SK-N-SH treated with all-trans-retinoic acid at 6 μM for 48 hours (cell line): Measurements from ENCODE around the gene TGFBRAP1.

ENCODE experiments used
- ATAC-seq: fragments of 200-7000 bp; cut with Tn5 transposase; 3 replicates; pipeline ENCODE4 v1.9.1; 2020; ENCODE audit warnings: mild to moderate bottlenecking, moderate library complexity
- ARNTL ChIP-seq: fragments of 450-650 bp; formaldehyde crosslinking; IDR thresholded peaks from 2 replicates; pipeline ENCODE4 v1.5.0; 2020; ENCODE audit warnings: low read depth, mild to moderate bottlenecking, moderate library complexity, borderline replicate concordance
- BACH2 ChIP-seq: fragments of 250-450 bp; sonication (Bioruptor Pico); IDR thresholded peaks from 2 replicates; pipeline ENCODE4 v1.9.0; 2021; ENCODE audit warnings: mild to moderate bottlenecking, borderline replicate concordance
- CREB5 ChIP-seq: fragments of 250-450 bp; sonication (Bioruptor Pico); IDR thresholded peaks from 2 replicates; pipeline ENCODE4 v1.5.1; 2020; ENCODE audit warnings: low read depth, mild to moderate bottlenecking, moderate library complexity
- CSDC2 ChIP-seq: fragments of 250-450 bp; sonication (Bioruptor Pico); IDR thresholded peaks from 2 replicates; pipeline ENCODE4 v1.5.0; 2020; ENCODE audit warnings: mild to moderate bottlenecking, moderate library complexity
- ESRRG ChIP-seq: fragments of 250-450 bp; sonication (Bioruptor Pico); IDR thresholded peaks from 2 replicates; pipeline ENCODE4 v1.6.1; 2021; ENCODE audit warnings: mild to moderate bottlenecking
- GLIS3 ChIP-seq: fragments of 250-450 bp; sonication (Bioruptor Pico); IDR thresholded peaks from 2 replicates; pipeline ENCODE4 v1.5.0; 2020; ENCODE audit warnings: mild to moderate bottlenecking, moderate library complexity
- ISL1 ChIP-seq: fragments of 250-450 bp; sonication (Bioruptor Pico); IDR thresholded peaks from 2 replicates; pipeline ENCODE4 v2.1.2; 2022; ENCODE audit warnings: mild to moderate bottlenecking, moderate library complexity
- OSR1 ChIP-seq: fragments of 250-450 bp; sonication (Bioruptor Pico); IDR thresholded peaks from 2 replicates; pipeline ENCODE4 v1.8.0; 2022; ENCODE audit warnings: moderate library complexity, mild to moderate bottlenecking, inconsistent platforms
- PPARA ChIP-seq: fragments of 250-450 bp; sonication (Bioruptor Pico); IDR thresholded peaks from 2 replicates; pipeline ENCODE4 v1.5.0; 2020; ENCODE audit warnings: mild to moderate bottlenecking, borderline replicate concordance
- RARB ChIP-seq: fragments of 250-450 bp; sonication (Bioruptor Pico); IDR thresholded peaks from 2 replicates; pipeline ENCODE4 v1.8.0; 2021; ENCODE audit warnings: mild to moderate bottlenecking, moderate library complexity
- SNAI2 ChIP-seq: fragments of 250-450 bp; sonication (Bioruptor Pico); IDR thresholded peaks from 2 replicates; pipeline ENCODE4 v1.5.0; 2020; ENCODE audit warnings: mild to moderate bottlenecking, moderate library complexity
- TCF4 ChIP-seq: fragments of 250-450 bp; sonication (Bioruptor Pico); IDR thresholded peaks from 2 replicates; pipeline ENCODE4 v1.8.0; 2021; ENCODE audit warnings: mild to moderate bottlenecking, moderate library complexity, borderline replicate concordance
- TOX ChIP-seq: fragments of 250-450 bp; sonication (Bioruptor Pico); IDR thresholded peaks from 2 replicates; pipeline ENCODE4 v1.8.0; 2021; ENCODE audit warnings: mild to moderate bottlenecking, moderate library complexity, borderline replicate concordance
- TSHZ2 ChIP-seq: fragments of 250-450 bp; sonication (Bioruptor Pico); IDR thresholded peaks from 2 replicates; pipeline ENCODE4 v1.5.0; 2020; ENCODE audit warnings: mild to moderate bottlenecking, moderate library complexity
- ZC3H10 ChIP-seq: fragments of 250-450 bp; sonication (Bioruptor Pico); IDR thresholded peaks from 2 replicates; pipeline ENCODE4 v1.5.1; 2021; ENCODE audit warnings: mild to moderate bottlenecking, moderate library complexity
- ZFP3 ChIP-seq: fragments of 250-450 bp; sonication (Bioruptor Pico); IDR thresholded peaks from 2 replicates; pipeline ENCODE4 v1.5.0; 2020; ENCODE audit warnings: mild to moderate bottlenecking, moderate library complexity
- ZFP30 ChIP-seq: fragments of 450-650 bp; formaldehyde crosslinking; IDR thresholded peaks from 2 replicates; pipeline ENCODE4 v1.5.0; 2022; ENCODE audit warnings: mild to moderate bottlenecking, moderate library complexity
- ZNF565 ChIP-seq: fragments of 450-650 bp; formaldehyde crosslinking; conservative IDR thresholded peaks from 2 replicates; pipeline ENCODE4 v1.5.0; 2020; ENCODE audit warnings: low read depth, mild to moderate bottlenecking, moderate library complexity
- ZNF70 ChIP-seq: fragments of 450-650 bp; formaldehyde crosslinking; IDR thresholded peaks from 2 replicates; pipeline ENCODE4 v1.5.0; 2020; ENCODE audit warnings: mild to moderate bottlenecking, moderate library complexity
- ZNF8 ChIP-seq: fragments of 450-650 bp; formaldehyde crosslinking; IDR thresholded peaks from 2 replicates; pipeline ENCODE4 v1.5.0; 2020; ENCODE audit warnings: mild to moderate bottlenecking, moderate library complexity
- TF ChIP-seq, protein P1 (sequence below): fragments of 250-450 bp; sonication (Bioruptor Pico); IDR thresholded peaks from 2 replicates; pipeline ENCODE4 v1.8.0; 2021; ENCODE audit warnings: low read depth, mild to moderate bottlenecking, moderate library complexity, borderline replicate concordance
- TF ChIP-seq, protein P2 (sequence below): fragments of 250-450 bp; sonication (Bioruptor Pico); IDR thresholded peaks from 2 replicates; pipeline ENCODE4 v1.5.1; 2021; ENCODE audit warnings: mild to moderate bottlenecking, moderate library complexity

The TGFBRAP1 gene

DNA sequence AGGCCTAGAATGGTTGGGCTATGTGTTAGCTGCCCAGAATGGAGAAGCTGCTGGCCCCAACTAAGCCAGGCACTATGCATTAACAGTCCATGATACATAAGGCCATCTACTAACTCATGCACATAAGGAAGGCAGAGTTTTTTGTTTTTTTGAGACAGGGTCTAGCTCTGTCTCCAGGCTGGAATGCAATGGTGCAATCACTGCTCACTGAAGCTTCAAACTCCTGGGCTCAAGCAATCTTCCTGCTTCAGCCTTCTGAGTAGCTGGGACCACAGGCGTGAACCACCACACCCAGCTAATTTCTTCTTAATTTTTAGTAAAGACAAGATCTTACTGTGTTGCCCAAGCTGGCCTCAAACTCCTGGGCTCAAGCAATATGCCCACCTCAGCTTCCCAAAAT lies 50.4 kb downstream of the TGFBRAP1 start:
- TF ChIP-seq ESRRG (CRISPR knock-in tag) = no peak
- TF ChIP-seq GLIS3 (CRISPR knock-in tag) = no peak
- no peak for TF ChIP-seq CSDC2 (CRISPR knock-in tag)
- TF ChIP-seq TOX (CRISPR knock-in tag) = no peak
- no peak for TF ChIP-seq PPARA
- TF ChIP-seq ZNF565 (CRISPR knock-in tag) = no peak
- no peak for TF ChIP-seq CREB5 (CRISPR knock-in tag)
- TF ChIP-seq ZFP3 (CRISPR knock-in tag) = no peak
- no peak for TF ChIP-seq OSR1 (CRISPR knock-in tag)
- no peak for TF ChIP-seq ISL1 (CRISPR knock-in tag)
- no peak for TF ChIP-seq ZNF70
- no peak for TF ChIP-seq ZC3H10 (CRISPR knock-in tag)
- TF ChIP-seq, protein P1, sequence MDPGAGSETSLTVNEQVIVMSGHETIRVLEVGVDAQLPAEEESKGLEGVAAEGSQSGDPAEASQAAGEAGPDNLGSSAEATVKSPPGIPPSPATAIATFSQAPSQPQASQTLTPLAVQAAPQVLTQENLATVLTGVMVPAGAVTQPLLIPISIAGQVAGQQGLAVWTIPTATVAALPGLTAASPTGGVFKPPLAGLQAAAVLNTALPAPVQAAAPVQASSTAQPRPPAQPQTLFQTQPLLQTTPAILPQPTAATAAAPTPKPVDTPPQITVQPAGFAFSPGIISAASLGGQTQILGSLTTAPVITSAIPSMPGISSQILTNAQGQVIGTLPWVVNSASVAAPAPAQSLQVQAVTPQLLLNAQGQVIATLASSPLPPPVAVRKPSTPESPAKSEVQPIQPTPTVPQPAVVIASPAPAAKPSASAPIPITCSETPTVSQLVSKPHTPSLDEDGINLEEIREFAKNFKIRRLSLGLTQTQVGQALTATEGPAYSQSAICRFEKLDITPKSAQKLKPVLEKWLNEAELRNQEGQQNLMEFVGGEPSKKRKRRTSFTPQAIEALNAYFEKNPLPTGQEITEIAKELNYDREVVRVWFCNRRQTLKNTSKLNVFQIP (CRISPR knock-in tag) = no peak
- TF ChIP-seq RARB = no peak
- TF ChIP-seq TCF4 = no peak
- TF ChIP-seq, protein P2, sequence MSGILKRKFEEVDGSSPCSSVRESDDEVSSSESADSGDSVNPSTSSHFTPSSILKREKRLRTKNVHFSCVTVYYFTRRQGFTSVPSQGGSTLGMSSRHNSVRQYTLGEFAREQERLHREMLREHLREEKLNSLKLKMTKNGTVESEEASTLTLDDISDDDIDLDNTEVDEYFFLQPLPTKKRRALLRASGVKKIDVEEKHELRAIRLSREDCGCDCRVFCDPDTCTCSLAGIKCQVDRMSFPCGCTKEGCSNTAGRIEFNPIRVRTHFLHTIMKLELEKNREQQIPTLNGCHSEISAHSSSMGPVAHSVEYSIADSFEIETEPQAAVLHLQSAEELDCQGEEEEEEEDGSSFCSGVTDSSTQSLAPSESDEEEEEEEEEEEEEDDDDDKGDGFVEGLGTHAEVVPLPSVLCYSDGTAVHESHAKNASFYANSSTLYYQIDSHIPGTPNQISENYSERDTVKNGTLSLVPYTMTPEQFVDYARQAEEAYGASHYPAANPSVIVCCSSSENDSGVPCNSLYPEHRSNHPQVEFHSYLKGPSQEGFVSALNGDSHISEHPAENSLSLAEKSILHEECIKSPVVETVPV (CRISPR knock-in tag) = no peak
- no peak for TF ChIP-seq ZFP30
- no peak for TF ChIP-seq ZNF8 (CRISPR knock-in tag)
- ATAC-seq = no peak

DNA sequence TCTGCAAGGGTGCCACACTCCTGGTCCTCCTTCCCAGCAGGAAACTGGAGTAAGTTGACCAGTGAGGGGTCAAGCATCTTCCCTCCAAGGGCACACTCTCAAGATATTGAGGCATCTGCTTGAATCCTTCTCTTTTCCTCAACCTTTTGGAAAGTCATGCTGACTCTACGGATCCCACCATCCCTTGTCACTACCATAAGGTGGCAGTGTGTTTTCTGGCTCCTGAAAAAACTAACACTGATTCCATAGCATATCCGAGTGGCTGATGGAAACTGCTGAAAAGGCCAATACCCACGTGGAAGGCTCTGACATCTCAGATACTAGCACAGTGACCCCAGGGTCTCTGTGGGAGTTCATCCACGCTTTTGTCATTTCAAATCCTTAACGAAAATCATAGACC lies 50.9 kb downstream of the TGFBRAP1 start:
- no peak for ATAC-seq
- TF ChIP-seq ZNF70 (no peak), ZC3H10 (CRISPR knock-in tag) (no peak), ZFP30 (no peak), ISL1 (CRISPR knock-in tag) (no peak), ZFP3 (CRISPR knock-in tag) (no peak)
- TF ChIP-seq, protein P1 (CRISPR knock-in tag) = no peak

DNA sequence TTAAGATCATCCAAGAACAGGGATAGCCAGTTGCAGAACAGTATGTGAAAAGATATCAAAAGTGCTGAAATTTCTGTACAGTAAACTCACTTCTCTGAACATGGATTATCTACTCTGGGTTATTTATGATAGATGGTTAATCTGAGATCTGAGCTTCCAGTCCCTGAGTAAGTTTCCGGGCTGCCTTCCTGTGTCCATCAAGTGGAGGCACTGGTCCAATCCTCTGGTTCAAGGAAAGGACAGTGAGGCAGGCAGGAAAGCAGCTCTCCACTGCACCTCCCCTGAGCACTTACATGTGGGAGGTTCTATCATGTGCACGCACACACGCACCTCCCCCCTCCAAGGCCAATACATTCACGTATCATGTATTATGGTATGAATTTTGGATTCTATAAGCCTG lies 55.5 kb downstream of the TGFBRAP1 start:
- no peak for TF ChIP-seq SNAI2 (CRISPR knock-in tag)
- TF ChIP-seq, all 23 proteins: peak for 0
- ATAC-seq = no peak

- TF ChIP-seq RARB (no peak), TSHZ2 (CRISPR knock-in tag) (no peak), BACH2 (CRISPR knock-in tag) (no peak), GLIS3 (CRISPR knock-in tag) (no peak), ZNF565 (CRISPR knock-in tag) (no peak), ZC3H10 (CRISPR knock-in tag) (no peak), CREB5 (CRISPR knock-in tag) (no peak), ZNF70 (no peak), ARNTL (CRISPR knock-in tag) (no peak), SNAI2 (CRISPR knock-in tag) (no peak), OSR1 (CRISPR knock-in tag) (no peak), ESRRG (CRISPR knock-in tag) (no peak), ISL1 (CRISPR knock-in tag) (no peak)
- TF ChIP-seq, protein P2 (CRISPR knock-in tag) = no peak
- no peak for ATAC-seq
These were observed 57.4 kb downstream of the TGFBRAP1 start for GRCh38 chr2:105272176-105272575.
